Measurements from ENCODE around the gene ZNF688. TPM values are rescaled to one million over a fixed set of nuclear protein-coding genes. Genes with fewer than 3 reads are reported as not detected.
"Not testable (repeated sequence)": the region's sequence is repeated elsewhere in the genome, so short reads cannot be mapped to it uniquely, and the experiment has no call there.

ZNF688 gene
- total and polyA plus RNA-seq, 2 of the 13 experiments (the other 11 are each of a cell fraction or from before 2014, with no cell fraction given): 2.4 to 5.4 TPM

DNA sequence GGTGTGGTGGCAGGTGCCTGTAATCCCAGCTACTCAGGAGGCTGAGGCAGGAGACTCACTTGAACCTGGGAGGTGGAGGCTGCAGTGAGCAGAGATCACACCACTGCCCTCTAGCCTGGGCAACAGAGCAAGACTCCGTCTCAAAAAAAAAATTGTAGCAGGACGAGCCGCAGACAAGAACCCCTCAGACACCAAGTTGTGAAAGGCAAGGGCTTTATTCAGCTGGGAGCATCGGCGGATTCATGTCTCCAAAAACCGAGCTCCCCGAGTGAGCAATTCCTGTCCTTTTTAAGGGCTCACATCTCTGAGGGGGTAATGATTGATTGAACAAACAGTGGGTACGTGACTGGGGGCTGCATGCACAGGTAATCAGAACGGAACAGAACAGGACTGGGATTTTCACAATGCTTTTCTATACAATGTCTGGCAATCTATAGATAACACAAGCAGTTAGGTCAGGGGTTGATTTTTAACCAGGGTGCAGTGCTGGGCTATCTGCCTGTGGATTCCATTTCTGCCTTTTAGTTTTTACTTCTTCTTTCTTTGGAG lies 30.5 kb downstream of the ZNF688 start:
- H3K27me3 ChIP-seq (ENCODE audit: control insufficient read depth in 1 of 2, insufficient read depth in 2 of 2, low read length in 2 of 2); BruUV-seq (replicated peaks); H4K20me1 ChIP-seq (ENCODE audit: insufficient read depth, low read length); H3K79me2 ChIP-seq (ENCODE audit: insufficient read depth, low read length); H3K36me3 ChIP-seq (replicated peaks in 1 of 2; ENCODE audit: control insufficient read depth in 1 of 2, insufficient read depth in 2 of 2, low read length in 2 of 2); CTCF ChIA-PET (ENCODE audit: low intra/inter-chr PET ratio, low total read pairs); H3K9me3 ChIP-seq (ENCODE audit: low read length); in situ Hi-C loops (cut with HindIII; ENCODE audit: extremely low pct_ligation_motif_present, low pct_unique_long_range_greater_than_20kb); H2AFZ ChIP-seq (ENCODE audit: low read length); TF ChIP-seq TCF12 (IDR thresholded peaks at IDR 0.05): not testable (repeated sequence)
- peak overlapping the region; percentile 97 for H3K4me2 ChIP-seq (ENCODE audit: low read depth, low read length)
- FAIRE-seq: peak; percentile 71
- POLR2A ChIA-PET: interaction anchor here (0.6 to 4.0 kb wide), 9 partner anchors 11 to 147 kb away, joined by 3 to 30 read pairs (median 3); partner anchors contain the start of genes DCTPP1, ZNF688, ZNF689 and ZNF764
- peak; percentile 72 for DNase-seq (ENCODE audit: low spot score)
- WGBS (ENCODE audit: low lambda C conversion rate): 1% methylated on average over 9 of the region's 9 CpGs
- H3K27ac ChIP-seq (ENCODE audit: extremely low read length, insufficient read depth, low read length): peak overlapping the region; percentile 62
- H3K4me3 ChIP-seq (replicated peaks in 1 of 3; ENCODE audit: insufficient read depth in 1 of 3, low read depth in 2 of 3, low read length in 3 of 3): peak overlapping the region; percentile 48 to 63 (median 58)
- peak overlapping the region; percentile 67 for H3K9ac ChIP-seq (ENCODE audit: insufficient read depth, low read depth, low read length)
- intact Hi-C loops (cut with micrococcal nuclease; ENCODE audit: unreplicated experiment): loop anchor here (5.0 kb wide), 1 partner anchor 76 kb away; no protein-coding TSS in a partner anchor
- peaks cover 79% of the 10 kb centered on the region for H3K4me1 ChIP-seq (ENCODE audit: insufficient read depth, low read length)
- peak; percentile 84 for ATAC-seq
- TF ChIP-seq ERF (CRISPR knock-in tag; IDR thresholded peaks at IDR 0.05): peak; percentile 57; the same call in 1 of the 2 replicates
- peak; percentile 80 for TF ChIP-seq SALL1 (CRISPR knock-in tag; IDR thresholded peaks at IDR 0.05)
- peak; percentile 76 for TF ChIP-seq ZNF543 (CRISPR knock-in tag; IDR thresholded peaks at IDR 0.05)
- TF ChIP-seq, protein P1, sequence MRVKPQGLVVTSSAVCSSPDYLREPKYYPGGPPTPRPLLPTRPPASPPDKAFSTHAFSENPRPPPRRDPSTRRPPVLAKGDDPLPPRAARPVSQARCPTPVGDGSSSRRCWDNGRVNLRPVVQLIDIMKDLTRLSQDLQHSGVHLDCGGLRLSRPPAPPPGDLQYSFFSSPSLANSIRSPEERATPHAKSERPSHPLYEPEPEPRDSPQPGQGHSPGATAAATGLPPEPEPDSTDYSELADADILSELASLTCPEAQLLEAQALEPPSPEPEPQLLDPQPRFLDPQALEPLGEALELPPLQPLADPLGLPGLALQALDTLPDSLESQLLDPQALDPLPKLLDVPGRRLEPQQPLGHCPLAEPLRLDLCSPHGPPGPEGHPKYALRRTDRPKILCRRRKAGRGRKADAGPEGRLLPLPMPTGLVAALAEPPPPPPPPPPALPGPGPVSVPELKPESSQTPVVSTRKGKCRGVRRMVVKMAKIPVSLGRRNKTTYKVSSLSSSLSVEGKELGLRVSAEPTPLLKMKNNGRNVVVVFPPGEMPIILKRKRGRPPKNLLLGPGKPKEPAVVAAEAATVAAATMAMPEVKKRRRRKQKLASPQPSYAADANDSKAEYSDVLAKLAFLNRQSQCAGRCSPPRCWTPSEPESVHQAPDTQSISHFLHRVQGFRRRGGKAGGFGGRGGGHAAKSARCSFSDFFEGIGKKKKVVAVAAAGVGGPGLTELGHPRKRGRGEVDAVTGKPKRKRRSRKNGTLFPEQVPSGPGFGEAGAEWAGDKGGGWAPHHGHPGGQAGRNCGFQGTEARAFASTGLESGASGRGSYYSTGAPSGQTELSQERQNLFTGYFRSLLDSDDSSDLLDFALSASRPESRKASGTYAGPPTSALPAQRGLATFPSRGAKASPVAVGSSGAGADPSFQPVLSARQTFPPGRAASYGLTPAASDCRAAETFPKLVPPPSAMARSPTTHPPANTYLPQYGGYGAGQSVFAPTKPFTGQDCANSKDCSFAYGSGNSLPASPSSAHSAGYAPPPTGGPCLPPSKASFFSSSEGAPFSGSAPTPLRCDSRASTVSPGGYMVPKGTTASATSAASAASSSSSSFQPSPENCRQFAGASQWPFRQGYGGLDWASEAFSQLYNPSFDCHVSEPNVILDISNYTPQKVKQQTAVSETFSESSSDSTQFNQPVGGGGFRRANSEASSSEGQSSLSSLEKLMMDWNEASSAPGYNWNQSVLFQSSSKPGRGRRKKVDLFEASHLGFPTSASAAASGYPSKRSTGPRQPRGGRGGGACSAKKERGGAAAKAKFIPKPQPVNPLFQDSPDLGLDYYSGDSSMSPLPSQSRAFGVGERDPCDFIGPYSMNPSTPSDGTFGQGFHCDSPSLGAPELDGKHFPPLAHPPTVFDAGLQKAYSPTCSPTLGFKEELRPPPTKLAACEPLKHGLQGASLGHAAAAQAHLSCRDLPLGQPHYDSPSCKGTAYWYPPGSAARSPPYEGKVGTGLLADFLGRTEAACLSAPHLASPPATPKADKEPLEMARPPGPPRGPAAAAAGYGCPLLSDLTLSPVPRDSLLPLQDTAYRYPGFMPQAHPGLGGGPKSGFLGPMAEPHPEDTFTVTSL (CRISPR knock-in tag; IDR thresholded peaks at IDR 0.05; ENCODE audit: borderline replicate concordance): peak; percentile 88
- TF ChIP-seq FOXA3 (CRISPR knock-in tag; IDR thresholded peaks at IDR 0.05): peak; percentile 77
- TF ChIP-seq ZNF713 (CRISPR knock-in tag; IDR thresholded peaks at IDR 0.05): peak; percentile 28; the same call in 1 of the 2 replicates
- peak; percentile 90; the same call in 1 of the 2 replicates for TF ChIP-seq TCF12 (CRISPR knock-in tag; IDR thresholded peaks at IDR 0.05)
- TF ChIP-seq KLF9 (CRISPR knock-in tag; IDR thresholded peaks at IDR 0.05; ENCODE audit: low read depth): 0 out of 2 replicates have a peak, but pooled peaks have one; percentile 71
- 0 out of 2 replicates have a peak, but pooled peaks have one; percentile 36 for TF ChIP-seq ZNF788 (CRISPR knock-in tag; IDR thresholded peaks at IDR 0.05; ENCODE audit: borderline replicate concordance)
- 0 out of 2 replicates have a peak, but pooled peaks have one; percentile 25 for TF ChIP-seq ZNF441 (CRISPR knock-in tag; IDR thresholded peaks at IDR 0.05; ENCODE audit: borderline replicate concordance)
- peak; percentile 80 for TF ChIP-seq POGZ (CRISPR knock-in tag; IDR thresholded peaks at IDR 0.05)
- peak; percentile 91; the same call in 1 of the 2 replicates for TF ChIP-seq ZNF235 (CRISPR knock-in tag; IDR thresholded peaks at IDR 0.05; ENCODE audit: borderline replicate concordance)
- peak; percentile 73 for TF ChIP-seq CEBPG (CRISPR knock-in tag; IDR thresholded peaks at IDR 0.05)

Data from HepG2 (cell line).